Cortex of kidney (tissue), 1 donor: Measurements from ENCODE around the gene LRMDA.

ENCODE experiments used
- DNase-seq: peaks from one replicate; lab custom pipeline; 2025; lab: John Stamatoyannopoulos, UW

LRMDA gene

GRCh38 chr10:76210211-76210610 lies 778.8 kb downstream of the LRMDA start:
- DNase-seq = no peak

GRCh38 chr10:76211691-76212090 lies 780.3 kb downstream of the LRMDA start:
- DNase-seq = no peak

- no peak for DNase-seq
Observed at GRCh38 chr10:76213876-76214275, 782.5 kb downstream of the LRMDA start.

DNA sequence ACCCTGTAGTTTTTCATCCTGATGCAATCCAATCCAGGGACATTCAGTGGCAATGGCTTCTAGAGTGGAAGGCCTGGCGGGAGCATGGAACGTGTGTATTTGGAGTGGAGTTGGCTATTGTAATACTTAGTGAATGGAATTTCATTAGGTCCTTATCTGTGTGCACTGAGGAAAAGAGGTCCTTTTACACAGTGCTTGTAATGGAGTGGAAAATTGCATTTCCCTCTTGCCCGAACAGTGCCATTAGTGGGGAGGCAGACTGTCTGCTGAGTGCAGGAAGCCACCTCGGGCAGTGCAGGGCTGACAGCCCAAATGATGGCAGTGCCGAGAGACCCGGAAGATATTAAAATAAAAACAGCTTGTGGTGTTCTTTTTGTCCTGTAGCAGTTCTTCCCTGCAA lies 786.6 kb downstream of the LRMDA start:
- DNase-seq = no peak

- no peak for DNase-seq
Observed at GRCh38 chr10:76229341-76229740, 797.9 kb downstream of the LRMDA start.

DNA sequence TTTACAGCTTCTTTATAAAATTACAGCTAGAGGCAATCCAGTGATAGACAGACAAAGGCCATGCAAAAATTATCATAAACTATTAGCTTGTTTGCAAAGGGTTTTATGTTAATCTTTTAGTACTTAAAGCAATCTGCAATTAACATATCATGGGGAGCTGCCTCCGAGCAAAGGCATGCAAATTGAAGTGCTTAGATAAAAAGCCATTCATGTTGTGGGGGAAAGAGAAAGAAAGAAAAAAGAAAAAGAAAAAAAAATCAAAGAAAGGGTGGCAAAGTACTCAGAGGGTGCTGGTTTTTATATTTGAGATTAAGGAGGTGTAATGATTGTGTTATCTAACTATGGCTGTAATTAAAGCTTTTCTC lies 799.5 kb downstream of the LRMDA start:
- no peak for DNase-seq

GRCh38 chr10:76231286-76231934 lies 800.0 kb downstream of the LRMDA start:
- DNase-seq = no peak

GRCh38 chr10:76234499-76235226 lies 803.2 kb downstream of the LRMDA start:
- DNase-seq = no peak

GRCh38 chr10:76236356-76236755 lies 804.9 kb downstream of the LRMDA start:
- DNase-seq = no peak

DNA sequence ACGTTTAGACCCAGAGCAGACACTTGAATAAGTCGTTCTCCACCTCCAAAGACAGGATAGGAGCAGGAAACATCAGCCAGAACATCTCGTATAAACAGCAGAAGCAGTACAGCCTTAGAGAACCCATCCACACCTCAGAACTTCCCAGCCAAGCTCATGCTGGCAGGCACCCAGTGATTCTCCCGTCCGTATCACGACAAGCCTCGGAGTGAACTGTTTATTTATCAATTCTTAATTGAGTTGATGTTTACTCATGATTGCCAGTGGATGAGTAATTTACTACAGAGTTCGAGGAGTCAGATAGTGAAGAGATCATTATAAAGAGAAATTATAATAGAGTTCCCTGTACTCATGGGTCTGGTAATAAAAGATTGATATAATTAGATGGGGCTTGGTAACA lies 811.5 kb downstream of the LRMDA start:
- DNase-seq = no peak

- DNase-seq = no peak
Observed at GRCh38 chr10:76244061-76244686, 812.8 kb downstream of the LRMDA start.

DNA sequence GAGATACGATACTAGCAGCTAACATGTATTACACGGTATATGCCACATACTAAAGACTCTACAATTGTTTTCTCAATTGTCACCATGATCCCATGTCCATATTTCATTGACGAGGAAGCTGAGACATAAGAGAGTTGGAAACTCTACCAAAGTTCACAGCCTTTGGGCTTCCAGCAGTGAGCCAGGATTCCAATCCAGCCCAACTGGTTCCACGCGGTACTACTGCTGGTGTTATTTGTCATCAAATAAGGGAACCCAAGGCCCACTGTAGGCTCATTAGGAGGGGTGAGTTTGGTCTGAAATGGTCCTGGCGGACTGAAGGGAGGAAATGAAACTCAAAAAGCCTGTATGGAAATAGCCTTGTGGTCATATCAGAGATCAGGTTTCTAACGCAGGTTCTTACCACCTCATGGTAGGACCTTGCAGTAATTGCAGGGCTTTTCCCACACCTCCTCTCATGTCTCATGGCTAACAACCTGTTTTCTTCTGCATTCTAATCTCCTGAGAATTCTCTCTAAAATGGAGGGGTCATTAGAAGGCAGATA lies 814.6 kb downstream of the LRMDA start:
- DNase-seq = no peak

DNA sequence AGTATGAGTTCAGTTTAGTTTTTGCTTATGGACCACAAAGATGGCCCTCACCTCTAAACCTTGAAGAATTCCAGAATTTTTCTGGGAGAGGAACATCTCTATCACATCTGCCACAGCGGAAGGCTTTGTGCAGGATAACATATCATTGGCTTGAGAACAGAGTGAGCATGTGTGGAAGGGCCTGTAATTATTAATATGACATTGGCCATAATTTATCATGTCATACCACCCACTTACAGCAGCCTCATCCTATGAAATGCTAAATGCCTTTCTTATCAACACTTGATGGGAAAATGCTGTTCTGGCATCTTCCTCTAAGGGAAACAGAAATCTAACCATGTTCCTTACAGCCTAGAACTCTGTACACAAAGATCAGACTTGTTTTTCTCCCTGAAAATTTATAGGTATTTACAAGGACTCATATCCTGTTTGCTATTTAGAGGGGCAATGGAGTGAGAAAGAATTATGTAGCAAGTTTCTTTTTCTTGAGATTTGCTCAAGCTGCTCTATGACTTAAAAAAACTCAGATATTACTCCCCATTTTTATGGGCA lies 817.3 kb downstream of the LRMDA start:
- no peak for DNase-seq

DNA sequence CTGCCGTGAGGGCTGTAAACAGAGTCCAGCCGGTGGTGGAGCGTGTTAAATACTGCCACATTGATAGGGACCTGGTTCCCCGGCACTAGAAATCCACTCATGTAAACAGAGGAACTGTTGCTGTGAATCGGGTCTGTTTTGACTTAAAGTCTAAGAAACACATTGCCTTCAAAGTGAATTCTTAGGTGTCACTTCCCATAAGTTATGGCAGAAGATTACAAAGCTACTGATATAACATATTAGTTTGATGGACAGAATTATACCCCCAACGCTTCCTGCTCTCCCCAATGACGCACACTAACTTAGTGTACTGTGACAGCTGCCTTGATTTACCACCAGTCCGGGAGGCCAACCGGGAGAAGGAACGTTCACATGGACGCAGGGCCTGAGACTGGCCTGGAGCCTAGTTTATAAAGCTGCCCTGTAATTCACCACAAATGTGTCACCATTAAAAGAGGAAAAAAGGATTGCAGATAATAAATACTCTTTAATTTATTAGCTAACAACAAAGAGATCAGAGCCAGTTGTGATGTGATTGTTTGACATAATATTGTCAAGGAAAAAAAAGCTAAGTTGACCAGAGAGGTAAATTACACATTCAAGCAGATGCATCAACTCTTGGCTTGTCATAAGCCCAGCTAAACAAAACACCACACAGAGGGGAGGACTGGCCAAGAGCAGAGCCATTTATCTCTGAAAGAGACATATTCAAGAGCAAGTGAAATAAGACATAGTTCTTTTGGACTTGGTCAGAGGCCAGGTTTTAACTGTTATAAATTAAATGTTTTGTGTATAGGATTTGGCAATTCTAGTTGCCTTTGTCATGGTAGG lies 820.6 kb downstream of the LRMDA start:
- DNase-seq = no peak

DNA sequence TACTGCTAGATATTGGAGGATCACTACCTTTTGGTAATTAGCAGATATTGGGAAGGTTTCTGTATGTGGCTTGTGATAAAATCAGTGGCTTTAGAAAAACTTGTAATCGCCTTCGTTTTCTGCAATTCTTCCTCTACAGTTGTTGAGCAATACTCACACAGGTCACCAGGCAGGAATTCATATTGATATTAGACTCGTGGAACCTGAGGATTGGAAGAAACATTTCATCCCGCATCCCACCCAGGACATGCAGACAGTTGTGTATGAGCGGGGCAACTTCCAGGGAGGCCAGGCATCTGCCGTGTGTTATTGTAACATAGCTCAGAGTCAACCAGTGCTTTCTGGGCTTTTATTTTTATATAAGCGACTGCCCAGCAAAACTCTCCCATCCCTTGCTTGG lies 821.3 kb downstream of the LRMDA start:
- DNase-seq = no peak

DNA sequence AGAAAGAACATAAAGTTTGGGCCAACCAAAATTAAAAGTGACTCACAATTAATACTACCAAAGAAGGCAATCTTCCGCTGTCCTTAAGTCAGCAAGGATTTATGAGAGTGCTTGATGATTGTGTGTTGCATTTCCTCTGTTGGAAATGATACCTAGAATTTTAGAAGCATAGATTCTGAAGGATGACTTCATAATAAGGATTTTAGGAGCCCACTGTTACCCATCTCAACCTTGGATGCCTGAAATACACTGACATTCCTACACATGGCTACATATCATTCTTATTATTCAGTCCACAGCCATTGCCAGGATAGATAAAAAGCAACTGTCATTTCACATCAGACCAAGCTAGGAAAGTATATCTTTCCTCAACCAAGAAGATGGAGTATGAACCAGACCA lies 823.8 kb downstream of the LRMDA start:
- DNase-seq = no peak

GRCh38 chr10:76257816-76258215 lies 826.4 kb downstream of the LRMDA start:
- DNase-seq = no peak

- DNase-seq = no peak
Observed at GRCh38 chr10:76265441-76266113, 834.2 kb downstream of the LRMDA start.

DNA sequence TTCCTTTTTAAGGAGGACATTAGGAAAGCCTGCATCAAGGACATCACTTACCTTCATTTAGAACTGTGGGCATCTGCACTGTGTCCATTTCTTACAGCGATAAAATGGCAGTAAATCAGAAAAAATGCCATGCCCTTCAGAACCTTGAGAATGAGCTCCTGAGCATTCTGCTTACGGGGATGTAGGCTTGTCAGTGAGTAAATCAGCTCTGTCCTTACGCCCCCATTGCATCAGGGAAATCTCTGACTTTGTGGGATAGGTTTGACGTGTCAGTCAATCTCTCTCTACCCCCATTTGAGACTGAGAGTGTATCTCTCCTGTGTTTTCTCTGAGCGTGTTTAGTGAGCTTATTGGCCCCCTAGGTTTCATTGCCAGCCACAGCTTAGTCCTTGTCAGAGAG lies 837.1 kb downstream of the LRMDA start:
- DNase-seq = no peak

- DNase-seq = no peak
Observed at GRCh38 chr10:76268954-76269353, 837.5 kb downstream of the LRMDA start.

DNA sequence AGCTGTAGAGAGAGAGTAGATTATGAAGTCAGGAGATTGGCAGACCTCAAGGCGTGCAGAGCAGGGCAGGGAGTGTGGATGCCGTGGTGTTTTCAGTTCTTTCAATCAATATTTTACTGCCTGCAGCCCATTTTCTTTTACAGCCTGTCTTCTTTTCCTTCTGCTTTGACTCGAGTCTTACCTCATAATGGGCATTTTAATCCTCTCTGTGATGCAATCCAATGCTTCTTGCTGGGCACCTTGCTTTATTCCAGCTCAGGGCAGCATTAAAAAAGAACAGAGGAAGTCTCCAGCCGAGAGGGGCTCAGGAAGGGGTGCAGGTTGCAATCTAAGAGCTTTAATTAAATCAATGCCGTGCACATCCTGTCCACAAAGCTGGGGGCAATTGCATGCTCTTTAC lies 839.0 kb downstream of the LRMDA start:
- DNase-seq = no peak
